ENCODE results near the gene NOX4.
"Not testable (repeated sequence)": the region's sequence is repeated elsewhere in the genome, so short reads cannot be mapped to it uniquely, and the experiment has no call there.

NOX4 gene

DNA sequence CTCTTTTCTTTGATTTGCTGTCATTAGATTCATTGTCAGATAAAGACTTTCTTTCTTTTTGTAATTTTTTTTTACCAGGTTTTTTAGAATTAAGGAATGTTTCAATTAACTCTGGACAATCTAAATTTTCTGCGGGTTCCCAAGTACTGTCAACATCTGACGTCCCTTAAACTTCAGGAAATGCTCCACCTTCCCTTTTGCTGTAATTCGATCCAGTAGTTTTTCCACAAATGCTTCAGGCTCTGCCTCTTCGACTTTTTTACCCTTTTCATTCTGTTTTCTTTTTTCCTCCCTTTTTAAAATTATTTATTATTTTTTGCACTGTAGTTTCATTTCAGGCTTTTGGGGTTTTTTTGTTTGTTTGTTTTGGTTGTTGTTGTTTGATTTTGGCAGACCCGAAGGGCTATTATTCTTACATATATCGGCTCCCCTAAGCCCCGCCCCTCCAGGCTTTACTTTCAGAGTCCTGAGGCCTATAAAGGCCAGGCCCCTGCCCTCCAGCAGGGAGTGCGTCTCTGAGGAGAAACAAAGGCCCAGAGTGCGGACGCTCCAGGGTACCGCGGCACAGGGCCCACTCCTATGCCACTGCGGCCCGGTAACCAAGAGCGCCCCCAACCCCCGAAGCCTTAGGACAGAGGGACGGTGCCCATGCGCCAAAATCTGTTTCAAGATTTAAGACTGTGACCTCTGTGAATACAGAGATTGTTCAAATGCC, 197.1 kb downstream of the NOX4 start:
- DNase-seq: no peak

DNA sequence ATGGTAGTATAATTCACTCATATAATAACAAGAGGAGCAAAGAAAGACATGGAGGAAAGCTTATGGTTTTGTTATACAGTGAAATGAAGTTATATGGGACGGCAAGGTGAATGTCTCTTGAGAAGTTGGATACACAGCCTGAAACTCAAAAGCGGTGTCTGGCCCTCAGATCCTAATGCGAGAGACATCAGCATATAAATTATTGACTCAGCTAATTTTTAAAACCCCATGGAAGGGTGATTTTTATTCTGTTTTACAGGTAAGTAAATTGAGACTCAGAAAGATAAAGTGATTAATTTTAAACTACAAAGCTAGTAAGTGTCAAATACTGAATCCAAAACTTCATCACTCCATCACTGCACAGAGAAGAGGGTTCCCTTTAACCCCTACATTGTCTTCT, 203.2 kb downstream of the NOX4 start:
- DNase-seq: not testable (repeated sequence)

DNA sequence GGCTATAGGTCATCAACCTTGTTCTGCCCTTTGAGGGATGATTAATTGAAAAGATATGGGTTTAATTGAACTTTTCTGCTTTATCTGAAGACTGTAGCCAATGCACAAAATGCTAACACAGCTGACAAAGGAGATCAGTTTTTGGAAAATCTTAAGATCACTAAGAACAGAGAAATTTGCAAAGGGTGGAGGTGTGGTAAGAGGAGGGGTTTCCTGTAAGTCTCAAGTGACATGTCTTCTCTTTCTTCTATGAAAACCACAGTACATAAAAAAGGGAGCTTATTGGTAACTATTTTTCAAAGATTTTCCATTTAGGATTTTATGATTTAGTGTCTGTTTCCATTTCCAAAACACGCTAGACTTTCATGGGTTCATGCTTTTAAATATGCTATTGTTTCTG, 204.6 kb downstream of the NOX4 start:
- not testable (repeated sequence) for DNase-seq

DNA sequence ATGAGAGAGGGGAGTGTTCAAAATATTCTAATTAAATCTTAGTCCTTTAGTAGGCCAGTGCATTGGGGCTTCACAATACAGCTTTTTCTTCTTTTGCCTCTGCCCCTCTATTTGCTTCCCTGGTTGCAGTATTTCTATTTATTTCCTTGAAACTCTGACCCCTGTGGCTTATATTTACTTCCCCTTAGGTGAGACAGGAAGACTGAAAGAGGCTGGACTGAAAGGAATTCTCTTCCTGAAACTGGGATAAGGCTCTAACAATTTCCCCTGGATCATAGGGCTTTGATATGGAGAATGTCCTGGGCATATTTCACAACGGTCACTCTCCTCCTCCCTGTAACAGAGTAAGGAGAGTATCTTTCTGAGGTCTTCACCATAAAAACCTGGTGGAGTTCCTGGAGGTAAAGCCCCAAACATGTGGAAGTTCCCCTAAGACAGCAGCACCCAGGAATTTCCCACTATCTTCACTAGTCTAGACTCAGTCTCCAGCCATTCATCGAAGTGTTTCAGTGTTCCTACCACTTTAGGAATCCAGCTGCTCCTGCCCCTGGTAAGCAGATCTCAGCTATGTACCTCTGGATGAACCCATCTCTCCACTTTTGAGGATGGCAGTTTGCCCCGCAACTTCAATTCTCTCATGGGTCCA, 210.0 kb downstream of the NOX4 start:
- DNase-seq: not testable (repeated sequence)

DNA sequence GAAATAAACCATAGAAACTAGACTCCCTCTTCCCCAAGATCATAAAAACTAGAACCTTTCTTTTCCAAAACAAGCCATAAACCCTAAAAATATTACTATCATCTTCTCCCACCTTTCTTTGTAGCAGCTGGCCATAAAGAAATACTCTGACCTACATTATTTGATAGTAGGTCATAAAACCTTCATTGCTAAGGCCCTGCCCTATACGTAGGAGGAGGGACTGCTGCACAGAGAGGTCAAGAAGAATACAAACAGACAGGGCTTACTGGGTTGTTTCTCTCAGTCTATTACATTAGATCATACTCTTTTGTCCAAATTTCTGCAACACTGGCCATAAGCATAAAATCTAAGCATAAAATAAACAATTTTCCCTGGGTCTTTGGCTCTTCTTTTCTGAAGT, 212.0 kb downstream of the NOX4 start:
- no peak for DNase-seq

DNA sequence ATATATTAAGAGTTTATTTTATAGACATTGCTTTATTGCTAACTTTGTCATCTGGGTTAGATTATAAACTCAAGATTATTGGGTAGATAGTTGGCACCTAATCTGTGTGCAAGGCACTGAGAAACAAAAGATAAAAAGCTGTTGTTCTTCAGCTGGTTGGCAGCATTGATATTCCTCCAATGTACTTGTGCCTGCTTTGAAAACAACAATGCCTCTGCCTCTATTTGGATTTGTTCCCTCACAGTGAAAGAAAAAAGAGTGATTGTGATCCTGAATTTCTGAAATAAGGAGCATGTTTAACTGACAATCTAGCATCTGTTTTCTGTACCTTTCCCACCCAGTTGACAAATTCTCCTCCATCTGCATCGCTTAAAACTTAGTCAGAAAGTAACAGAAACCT, 215.2 kb downstream of the NOX4 start:
- DNase-seq: no peak
